WI38 (cell line): ENCODE data around the gene ZNF275.
A peak's percentile ranks its signal among the peaks of the same experiment; 100 is the strongest.
"Not testable (repeated sequence)": the region's sequence is repeated elsewhere in the genome, so short reads cannot be mapped to it uniquely, and the experiment has no call there.

ENCODE experiments used
- H3K4me3 ChIP-seq: 2 replicates; pipeline ENCODE4 v1.5.1; 2011; ENCODE audit warnings: low read depth, mild to moderate bottlenecking, control low read depth, low read length
- TF ChIP-seq, protein P1 (sequence below): IDR thresholded peaks from 2 replicates; pipeline ENCODE4 v1.5.1; 2012; ENCODE audit warnings: low read depth, mild to moderate bottlenecking, control low read depth, low read length

The ZNF275 gene, protein sequence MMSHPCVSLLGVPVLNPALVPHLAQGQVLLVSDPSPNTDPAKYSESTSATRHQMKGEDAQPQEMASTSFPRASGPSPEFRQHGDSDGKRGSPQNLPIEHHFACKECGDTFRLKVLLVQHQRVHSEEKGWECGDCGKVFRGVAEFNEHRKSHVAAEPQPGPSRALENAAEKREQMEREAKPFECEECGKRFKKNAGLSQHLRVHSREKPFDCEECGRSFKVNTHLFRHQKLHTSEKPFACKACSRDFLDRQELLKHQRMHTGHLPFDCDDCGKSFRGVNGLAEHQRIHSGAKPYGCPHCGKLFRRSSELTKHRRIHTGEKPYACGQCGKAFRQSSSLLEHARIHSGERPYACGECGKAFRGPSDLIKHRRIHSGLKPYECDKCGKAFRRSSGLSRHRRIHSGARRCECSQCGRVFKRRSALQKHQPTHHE

DNA sequence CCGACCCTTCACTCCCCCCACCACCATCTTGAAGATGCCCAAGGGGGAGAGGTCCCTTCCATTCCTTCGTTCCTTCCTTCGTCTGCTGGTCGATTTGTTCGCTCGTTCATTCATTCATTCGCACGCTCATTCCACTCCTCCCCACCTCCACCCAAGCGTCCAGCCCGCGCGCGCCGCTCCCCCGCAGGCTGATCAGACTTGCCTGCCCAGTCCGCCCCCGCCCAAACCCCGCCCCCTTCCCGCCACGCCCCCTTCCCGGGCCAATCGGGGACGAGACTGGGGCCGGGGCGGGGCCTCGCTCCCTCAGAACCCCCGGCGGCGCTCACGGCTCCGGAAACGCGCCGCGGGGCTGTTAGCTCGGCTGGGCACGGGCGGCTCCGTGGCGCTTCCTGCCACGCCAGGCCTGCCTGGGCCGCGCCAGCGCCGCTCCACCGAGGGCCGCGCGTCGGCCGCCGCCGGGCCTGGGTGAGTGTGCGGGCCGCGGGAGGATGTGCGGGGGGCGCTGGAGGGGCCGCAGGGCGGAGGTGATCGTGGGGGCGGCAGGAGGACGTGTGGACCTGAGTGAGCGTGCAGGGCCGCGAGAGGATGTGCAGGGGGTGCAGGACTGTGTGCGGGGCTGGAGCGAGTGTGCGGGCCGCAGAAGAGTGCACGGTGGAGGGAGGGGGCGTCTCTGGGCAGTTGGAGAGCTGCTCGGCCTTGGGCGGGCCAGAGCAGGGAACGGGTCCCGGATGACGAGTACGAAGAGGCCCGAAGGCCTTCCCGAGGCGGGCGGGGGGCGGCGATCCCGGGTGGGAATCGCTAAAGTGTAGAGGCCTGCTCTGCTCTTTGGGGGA lies at the start of gene ZNF275:
Gene ZNF275, plus strand, starts transcription at position 333 of the 833 bp plus-strand sequence. CDS start 2,527 bp downstream, outside the sequence.
- TF ChIP-seq, protein P1, sequence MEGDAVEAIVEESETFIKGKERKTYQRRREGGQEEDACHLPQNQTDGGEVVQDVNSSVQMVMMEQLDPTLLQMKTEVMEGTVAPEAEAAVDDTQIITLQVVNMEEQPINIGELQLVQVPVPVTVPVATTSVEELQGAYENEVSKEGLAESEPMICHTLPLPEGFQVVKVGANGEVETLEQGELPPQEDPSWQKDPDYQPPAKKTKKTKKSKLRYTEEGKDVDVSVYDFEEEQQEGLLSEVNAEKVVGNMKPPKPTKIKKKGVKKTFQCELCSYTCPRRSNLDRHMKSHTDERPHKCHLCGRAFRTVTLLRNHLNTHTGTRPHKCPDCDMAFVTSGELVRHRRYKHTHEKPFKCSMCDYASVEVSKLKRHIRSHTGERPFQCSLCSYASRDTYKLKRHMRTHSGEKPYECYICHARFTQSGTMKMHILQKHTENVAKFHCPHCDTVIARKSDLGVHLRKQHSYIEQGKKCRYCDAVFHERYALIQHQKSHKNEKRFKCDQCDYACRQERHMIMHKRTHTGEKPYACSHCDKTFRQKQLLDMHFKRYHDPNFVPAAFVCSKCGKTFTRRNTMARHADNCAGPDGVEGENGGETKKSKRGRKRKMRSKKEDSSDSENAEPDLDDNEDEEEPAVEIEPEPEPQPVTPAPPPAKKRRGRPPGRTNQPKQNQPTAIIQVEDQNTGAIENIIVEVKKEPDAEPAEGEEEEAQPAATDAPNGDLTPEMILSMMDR, result no peak
- H3K4me3 ChIP-seq, result peak within 1 kb of the TSS; percentile 69

DNA sequence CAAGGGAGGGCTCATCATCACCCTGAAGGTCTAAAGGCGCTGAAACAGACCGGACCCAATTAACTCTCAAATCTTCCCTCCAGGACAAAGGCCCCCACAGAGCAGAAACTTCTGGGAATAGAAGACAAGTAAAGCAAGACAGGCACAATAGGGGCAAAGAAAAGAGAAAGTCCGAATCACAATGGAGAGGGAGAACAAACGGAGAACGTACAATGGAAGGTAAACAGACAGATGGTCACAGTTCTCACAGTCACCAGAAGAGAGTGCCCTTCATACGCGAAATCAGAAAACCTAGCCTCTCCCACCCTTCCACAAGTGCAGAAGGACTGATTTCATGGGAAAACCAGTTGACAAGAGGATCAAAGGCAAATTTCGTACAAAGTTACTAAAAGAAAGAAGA lies 48.3 kb upstream of the ZNF275 start:
- H3K4me3 ChIP-seq, result not testable (repeated sequence)

DNA sequence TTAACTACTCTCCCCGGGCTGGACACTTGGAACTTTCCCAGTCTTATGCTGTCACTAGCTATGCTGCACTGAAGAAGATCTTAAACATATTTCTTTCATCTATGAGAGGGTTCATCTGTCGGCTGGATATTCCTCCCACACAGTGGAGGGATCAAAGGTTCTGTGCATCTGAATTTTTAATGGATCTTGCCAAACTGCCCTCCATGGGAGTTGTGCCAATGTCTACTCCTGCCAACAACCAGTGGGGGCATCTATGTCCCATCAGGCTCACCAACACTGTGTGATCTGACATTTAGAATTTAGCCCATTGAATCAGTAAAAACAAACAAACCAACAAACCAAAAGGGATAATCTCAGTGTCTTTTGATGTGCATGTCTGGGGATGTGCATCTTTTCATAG lies 45.1 kb upstream of the ZNF275 start:
- not testable (repeated sequence) for H3K4me3 ChIP-seq

DNA sequence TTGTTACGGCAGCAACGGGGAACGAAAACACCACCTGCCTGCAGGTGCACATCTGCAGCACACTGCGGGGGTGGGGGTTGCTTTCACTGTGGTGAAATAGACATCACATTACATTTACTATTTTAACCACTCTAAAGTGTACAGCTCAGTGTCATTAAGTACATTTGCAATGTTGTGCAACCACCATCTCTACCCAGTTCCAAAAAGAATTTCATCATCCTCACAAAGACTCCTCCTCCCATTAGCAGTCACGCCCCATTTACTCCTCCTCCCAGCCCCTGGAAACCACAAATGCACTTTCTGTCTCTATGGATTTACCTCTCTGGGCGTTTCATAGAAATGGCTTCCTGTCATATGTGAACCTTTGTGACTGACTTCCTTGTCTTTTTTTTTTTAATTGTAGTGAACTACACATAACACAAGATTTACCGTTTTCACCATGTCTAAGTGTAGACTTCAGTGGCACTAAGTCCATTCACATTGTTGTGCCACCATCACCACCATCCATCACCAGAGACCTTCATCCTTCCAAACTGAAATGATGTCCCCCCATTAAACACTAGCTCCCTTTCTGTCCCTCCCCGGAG lies 40.4 kb upstream of the ZNF275 start:
- H3K4me3 ChIP-seq, result not testable (repeated sequence)

DNA sequence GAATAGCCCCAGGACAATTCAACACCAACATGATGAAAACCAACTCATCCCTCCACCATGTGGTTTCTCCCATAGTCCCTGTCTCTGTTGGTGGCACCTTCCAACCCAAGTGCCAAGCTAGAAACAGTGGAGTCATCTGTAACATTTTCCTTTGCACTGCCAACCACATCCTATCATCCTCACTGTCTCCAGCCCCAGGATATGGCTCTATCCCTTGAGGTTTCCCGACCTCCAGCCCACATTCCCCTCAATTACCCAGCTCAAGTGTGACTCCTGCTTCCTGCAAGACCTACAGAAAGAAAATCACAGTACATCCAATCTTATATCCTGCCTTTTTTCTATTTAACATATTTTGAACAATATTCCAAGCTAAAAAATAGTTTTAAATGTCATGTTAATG lies 36.6 kb upstream of the ZNF275 start:
- TF ChIP-seq, protein P1, result no peak
- no peak overlapping the region for H3K4me3 ChIP-seq

DNA sequence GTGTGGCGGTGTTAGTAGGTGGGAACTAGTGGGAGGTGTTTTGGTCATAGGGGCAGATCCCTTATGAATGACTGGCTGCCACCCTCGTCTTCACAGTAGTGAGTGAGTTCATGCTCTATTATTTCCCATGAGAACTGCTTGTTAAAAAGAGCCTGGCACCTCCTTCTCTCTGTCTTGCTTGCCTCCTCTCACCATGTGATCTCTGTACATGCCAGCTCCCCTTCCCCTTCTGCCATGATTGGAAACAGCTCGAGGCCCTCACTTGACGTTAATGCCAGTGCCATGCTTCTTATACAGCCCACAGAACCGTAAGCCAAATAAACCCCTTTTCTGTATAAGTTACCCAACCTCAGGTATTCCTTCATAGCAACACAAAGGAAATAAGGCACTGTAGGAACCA lies 34.1 kb upstream of the ZNF275 start:
- H3K4me3 ChIP-seq, result no peak overlapping the region
- TF ChIP-seq, protein P1, result no peak

DNA sequence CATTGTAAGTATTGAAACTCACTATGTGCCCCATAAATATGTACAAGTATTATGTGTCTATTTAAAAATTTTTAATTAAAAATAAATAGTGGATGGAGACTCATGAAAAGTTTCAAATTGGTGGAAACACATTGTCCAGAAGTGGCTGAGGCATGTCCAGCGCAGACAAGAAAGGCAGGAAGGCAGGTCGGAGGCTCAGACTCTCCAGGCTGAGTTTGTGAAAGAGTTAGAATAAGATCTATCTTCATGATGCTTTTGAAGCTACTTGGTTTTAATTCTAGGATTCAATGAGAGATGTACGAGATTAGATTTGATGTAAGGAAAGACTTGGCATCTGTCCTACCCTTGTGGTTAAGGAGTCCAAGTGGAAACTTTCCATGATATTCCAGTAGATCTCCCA lies 32.2 kb upstream of the ZNF275 start:
- TF ChIP-seq, protein P1, result no peak
- no peak overlapping the region for H3K4me3 ChIP-seq

DNA sequence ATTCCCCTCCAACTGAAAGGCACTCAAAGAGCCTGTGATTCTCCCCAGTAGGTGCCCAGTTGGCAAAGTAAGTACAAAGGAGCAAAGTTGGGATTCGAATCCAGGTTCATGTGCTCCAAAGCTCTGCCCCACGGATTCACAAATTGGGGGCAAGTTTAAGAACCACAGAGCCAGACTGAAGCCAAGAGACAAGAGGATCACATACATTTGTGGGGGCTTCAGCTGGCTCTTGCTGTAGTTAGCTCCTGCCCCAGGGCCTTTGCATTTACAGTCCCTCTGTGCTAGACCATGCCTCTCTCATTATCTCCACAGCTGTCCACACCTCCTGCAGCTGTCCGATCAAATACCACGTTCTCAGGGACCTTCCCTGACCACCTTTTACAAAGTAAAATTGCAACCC lies 31.2 kb upstream of the ZNF275 start:
- TF ChIP-seq, protein P1, result no peak
- no peak overlapping the region for H3K4me3 ChIP-seq
